Non-pigmented ciliary epithelial cell (primary cell): ENCODE results near the gene ORAI3.

Experiments
- DNase-seq: peaks from one replicate; pipeline ENCODE4 v3.0.0-alpha.2; 2010; ENCODE audit warnings: low read depth

ORAI3 gene

DNA sequence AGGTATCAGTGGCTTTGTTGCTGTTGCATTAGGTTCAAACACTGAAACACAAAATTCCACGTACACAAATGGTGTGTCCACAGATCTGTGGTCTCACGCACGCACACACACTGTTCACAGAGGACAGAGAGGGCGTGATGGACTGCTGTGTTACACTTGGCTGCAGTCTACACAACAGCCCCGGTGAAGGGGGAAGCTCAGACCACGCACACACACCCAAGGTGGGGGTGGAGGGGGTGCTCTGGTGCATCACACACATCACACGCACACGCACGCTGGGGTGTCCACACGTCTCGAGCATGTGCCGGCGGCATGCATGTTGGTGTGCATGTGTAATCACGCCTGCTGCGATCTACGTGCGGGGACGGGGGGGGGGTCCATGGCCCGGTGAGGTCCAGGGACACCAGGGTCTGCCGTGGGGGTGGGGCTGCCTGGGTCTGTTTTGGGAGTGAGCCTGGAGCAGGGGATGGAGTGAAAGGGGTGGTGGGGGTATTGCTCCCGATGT, 43.5 kb downstream of the ORAI3 start:
- no peak for DNase-seq

DNA sequence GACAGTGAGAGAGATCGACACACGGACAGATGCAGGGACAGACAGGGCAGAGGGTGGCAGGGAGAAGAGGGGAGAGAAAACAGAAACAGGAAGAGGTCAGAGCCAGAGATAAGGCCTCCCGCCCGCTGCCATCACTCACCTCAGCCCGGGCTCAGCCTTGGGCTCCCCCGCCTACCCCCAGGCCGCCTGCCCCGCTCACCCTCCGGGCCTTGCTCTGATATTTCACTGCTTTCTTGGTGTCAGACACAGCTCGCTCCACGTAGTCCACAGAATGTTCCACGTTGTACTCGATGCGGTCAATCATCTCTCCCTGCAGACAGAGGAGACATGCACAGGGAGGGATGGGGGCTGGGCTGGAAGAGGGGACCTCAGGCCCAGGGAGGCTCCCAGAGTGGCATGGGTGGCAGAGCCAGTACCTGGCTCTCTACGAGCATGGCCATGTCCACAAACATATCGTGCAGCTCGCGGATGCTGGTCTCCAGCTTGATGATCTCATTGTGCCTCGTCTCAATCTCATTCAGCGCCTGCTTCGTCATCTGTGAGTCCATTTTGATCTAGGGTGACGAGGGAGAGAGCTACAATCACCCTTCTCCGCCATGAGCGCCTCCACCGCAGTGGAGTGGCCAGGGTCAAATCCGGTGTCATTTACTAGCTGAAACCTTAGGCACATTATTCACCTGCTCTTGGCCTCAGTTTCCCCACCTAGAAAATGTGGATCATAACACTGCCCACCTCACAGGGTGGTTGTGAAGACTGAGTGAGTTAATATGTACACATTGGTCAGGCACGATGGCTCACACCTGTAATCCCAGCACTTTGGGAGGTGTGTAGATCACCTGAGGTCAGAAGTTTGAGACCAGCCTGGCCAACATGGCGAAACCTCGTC, 44.3 kb downstream of the ORAI3 start:
- no peak for DNase-seq

DNA sequence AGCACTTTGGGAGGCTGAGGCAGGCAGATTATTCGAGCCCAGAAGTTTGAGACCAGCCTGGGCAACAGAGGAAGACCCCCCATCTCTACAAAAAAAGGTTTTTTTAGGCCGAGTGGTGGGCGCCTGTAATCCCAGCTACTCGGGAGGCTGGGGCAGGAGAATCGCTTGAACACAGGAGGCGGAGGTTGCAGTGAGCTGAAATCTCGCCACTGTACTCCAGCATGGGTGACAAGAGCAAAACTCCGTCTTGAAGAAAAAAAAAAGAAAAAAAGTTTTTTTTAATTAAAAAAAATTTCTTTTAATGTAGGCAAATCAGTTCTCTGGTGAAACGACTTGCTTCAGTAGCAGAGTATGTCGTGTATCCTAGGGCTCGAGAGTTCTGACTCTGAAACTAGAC, 47.1 kb downstream of the ORAI3 start:
- DNase-seq = no peak

DNA sequence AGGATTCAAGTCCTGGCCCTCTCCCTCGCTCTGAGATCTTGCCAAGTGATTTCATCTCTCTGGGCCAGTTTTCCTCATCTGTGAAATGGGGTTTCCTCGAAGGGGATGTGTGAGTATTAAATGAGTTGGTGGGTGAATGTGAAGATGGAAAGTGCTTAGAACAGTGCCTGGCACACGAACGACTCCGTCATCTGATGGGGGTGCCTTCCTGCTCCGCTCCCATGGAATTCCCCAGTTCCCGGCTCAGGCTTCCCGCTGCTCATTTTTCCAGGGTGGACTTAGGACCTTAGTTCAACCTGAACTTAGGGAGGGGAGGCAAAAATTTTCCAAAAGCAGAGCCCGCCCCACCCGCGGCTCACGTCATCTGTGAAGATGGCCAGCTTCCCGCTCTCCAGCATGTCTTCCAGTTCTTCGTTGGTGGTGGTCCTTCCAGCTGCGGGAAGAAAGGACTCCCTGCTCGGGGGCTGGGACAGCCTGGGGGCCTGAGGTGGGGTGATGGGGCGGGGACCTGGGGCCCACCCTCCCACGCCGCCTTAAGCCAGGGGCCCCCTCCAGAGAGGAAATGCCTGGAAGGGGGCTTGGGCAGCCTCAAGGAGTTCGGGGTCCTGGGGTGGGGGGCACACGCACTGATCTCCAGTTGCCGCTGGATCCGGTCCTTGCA, 47.6 kb downstream of the ORAI3 start:
- no peak for DNase-seq

DNA sequence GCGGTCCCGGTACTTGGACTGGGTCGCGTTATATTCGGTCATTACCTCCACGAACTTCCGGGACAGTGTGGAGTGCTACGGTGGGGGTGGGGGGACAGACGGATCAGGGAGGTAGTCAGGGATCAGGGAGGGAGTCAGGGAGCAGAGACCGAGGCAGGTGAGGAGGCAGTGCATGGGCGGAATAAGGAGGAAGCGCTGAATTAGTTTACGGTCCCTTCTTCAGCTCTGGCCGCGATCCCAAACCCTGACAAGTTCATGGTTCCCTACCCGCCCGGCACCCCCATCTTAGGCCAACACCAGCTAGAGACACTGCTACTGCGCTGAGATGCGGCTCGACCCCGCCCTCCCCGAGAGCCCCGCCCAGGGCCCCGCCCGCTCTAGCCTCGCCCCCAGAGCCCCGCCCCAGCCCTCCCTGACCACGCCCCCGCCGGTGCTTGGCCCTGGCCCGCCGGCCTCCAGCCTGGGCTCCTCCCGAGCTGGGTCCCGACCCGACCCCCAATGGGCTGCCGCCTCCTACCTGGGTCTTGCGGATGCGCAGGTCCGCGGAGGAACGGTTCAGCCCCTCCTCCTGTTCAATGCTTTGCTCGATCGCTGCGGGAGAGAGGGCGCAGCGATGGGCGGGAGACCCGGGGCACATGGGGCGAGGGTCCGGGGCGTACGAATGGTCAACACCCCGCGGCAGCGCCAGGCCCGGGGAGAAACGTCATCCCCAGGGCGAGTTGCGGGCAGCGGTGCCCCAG, 48.3 kb downstream of the ORAI3 start:
- DNase-seq = no peak

DNA sequence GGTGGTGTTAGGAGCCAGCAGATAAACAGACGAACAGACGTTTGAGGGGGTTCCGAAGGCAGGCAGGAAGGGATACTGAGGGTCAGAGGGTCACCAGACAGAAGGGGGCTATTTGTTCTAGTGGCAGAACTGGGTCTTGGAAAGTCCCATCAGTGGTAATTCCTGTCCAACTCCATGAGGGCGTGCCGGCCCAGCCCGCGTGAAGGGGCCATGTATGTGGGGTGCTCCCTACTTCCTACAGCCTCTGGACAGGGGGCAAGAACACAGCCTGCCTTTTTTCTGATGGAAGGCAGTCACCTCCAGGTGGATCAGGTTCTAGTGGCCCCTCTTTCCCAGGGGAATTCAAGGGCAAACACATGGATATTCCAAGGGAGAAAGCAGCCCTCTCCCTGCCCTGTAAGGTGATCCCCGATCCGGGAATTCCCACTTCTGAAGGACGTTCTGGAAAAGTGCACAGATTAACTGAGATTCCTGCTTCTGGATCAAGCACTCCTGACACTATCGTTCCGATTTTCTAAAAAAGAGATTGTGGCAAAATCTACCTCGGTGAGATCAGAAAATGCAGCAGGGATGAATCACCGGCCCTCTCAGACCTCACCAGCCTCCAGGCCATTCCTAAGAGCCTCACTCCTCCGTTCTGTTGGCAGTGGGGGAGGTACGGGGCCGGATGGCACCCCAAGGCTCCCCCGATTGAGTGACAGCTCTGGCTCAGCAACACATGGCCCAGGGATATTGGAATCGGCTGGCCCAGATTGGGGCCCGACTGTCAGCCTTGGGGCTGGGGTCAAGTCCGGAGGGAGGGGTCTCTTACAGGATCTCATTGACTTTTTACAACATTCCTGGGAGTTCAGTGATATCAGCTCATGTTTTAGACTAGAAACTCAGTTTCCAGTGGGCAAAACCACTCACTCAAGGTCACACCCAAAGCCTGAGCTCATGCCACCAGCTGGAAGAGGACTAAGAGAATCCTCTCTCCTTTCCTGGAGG, 49.1 kb downstream of the ORAI3 start:
- peak; percentile 68 for DNase-seq

DNA sequence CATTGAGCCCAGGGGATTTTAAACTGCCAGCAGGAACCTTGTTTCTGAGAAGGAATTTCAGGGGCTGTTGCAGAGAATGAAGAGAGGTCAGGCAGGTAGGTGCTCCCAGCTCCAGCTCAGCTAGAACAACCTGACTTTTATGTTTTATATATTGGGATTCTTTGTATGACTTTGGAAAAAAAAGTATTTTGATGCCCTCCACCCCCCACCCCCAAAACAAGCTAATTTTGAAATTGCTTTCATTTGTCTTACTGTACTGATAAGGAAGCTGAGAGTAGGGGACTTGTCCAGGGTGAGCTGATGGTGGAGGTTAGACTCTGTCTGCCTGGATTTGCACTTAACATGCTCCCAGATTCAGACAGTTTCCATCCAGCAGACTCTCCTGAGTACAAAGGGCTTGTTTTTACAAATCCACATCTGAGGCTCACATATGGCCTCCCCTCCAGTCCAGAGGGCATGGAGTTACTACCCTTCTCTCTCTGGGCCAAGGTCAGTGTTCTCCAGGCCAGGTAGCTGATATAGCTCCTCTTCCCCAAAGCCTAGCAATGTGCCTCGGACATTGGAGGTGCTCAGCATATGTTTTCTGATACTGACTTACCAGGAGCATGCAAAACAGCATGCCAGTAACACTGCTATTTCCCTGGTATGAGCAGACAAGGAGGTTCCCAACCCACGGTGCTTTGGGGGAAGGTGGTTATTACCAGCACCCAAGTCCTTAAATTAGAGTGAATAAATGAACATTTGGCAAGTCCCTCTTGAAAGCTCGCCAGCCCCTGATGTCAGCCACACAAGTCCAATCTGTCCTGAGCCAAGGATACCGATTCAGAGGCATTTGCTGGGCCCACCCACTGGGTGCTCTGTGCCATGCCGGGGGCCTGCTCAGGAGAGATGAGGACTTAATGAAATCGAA, 50.2 kb downstream of the ORAI3 start:
- DNase-seq = no peak

DNA sequence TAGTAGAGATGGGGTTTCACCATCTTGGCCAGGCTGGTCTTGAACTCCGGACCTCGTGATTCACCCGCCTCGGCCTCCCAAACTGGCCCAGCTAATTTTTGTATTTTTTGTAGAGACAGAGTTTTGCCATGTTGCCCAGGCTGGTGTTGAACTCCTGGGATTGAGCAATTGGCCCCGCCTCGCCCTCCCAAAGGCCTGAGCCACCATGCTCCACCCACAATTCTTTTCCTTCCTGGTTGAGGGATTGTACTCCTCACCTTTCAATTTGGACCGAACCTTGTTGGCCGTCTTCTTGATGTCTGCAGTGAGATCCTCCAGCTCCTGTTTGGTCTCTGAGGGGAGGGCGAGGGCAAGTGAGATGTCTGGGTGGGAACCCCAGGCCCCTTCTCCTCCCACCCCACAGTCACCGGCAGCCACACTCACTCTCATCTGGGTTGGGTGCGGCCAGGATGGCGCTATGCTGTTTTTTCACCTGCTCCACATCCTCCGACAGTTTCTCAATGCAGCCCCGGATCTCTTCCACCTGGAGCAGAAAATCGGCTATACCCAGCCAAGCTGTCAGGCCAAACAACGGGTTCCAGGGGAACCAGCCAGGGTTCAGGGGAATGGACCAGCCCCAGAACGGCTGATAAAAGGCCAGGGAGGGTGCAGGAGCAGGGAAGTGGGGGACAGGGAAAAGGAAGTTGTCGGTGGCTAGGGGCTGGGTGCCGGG, 52.0 kb downstream of the ORAI3 start:
- DNase-seq = no peak

DNA sequence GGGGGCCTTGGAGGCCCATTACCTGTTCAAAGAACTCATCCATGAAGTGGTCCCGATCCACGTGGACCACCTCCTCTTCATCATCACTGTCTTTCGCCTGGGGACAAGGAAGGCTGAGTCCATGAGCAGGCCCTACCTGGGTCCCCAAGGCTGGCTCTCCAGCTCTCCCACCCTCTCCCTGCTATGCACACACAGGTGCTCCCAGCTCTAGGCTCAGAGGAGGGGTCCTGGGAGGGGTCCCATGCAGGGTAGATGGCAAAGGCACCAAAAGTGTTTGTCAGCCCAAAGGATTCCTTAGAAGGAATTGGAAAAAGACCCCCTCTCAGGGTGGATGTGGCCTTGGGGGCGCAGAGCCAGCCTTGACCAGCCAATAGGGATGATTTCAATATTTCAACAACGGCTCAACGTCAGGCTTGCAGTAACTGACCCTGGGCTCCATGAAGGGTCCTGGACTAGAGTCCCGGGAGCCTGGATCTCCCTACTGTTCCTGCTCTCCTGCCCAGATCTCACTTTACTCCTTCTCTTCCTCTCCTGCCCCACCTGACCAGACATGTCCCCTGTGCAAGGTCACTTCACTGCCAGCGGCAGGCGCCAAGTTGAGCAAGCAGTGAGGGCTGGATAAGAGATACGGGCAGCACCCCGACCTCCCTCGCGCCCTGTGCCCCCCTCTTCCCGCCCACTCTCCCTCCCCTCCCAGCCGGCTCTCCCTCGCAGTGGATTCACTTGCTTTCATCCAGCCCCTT, 52.8 kb downstream of the ORAI3 start:
- no peak for DNase-seq

DNA sequence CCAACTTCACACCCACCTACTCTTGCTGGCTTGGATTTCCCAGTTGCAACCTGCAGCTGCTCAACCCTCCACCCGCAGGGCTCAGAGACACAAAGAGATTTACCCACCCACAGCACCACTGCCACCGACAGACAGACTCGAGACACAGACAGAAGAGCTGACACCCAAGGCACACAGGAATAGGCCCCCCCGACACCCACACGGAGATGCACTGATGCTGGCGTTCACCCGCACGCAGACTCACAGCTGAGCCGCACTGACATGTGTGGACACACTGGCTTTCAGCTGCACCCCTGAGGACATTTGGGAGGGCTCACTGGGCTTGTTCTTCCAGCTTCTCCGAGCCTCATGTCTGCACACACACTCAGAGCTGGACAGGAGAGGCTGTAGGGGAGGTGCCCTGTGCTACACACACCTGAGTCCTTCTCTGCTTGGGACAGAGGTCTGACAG, 53.4 kb downstream of the ORAI3 start:
- DNase-seq = no peak

DNA sequence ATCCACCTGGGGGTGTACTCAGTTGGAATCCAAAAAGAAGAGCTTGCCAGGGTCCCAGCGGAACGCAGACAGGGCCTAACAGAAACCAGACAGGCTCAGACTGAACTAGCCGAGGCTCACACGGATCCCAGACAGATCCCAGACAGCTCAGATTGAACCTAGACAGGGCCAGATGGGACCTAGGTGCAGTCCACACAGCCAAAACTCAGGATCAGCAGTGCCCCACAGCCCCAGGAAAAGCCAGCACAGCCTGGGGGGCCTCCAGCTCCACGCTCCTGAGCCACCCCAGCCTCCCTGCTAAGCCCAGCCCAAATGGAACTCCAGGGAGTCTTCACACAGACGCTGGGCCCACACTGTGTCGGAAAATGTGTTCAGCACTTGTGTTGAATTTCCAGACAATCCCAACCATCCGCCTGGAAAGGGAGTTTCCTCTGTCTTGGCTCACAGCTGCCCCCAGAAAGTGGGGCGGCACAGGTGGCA, 54.0 kb downstream of the ORAI3 start:
- no peak for DNase-seq

DNA sequence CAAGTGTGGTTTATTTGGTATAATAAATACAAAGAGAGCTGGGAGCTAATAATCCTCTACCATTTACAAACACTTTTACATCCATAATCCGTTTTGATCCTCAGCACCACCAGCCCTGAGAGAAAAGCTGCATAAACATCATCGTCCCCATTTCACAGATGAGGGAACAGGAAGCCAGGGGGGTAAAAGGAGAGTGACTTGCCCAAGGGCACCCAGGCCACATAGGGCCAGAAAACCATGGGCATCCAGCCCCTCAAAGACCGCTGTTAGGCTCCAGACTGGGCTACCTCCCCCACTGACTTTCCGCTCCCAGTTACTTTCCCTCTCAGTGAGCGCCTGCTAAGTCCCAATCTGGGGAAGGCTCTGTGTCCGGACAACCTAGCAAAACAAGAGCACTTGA, 54.9 kb downstream of the ORAI3 start:
- no peak for DNase-seq
